GM18502 (cell line): ENCODE results near the gene PPOX.

Experiments used
- ATAC-seq: cut with Tn5 transposase; IDR thresholded peaks from one replicate; pipeline ENCODE4 v1.9.1; 2021; ENCODE audit warnings: mild to moderate bottlenecking; ENCODE audit not compliant: unreplicated experiment, poor library complexity

PPOX gene

DNA sequence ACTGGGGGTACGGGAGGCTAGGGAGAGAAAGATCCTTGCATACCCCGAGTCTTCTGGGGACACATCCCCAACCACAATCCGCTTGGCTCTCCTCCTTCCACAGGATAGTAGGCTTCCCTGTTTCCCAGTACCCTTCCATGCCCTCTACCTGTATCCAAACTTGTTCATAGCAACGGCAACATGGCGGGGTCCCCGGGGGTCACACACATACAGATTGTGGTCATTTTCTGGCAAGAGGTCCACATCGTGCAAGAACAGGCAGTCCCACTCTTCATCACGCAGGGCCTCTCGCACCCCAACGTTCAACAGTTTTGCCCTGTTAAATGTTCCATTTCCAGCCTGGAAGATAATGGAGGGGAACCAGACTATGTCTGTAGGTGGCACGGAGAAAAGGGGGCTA lies 7.5 kb downstream of the PPOX start:
- ATAC-seq: no peak

GRCh38 chr1:161174911-161175310 lies 8.7 kb downstream of the PPOX start:
- no peak for ATAC-seq

DNA sequence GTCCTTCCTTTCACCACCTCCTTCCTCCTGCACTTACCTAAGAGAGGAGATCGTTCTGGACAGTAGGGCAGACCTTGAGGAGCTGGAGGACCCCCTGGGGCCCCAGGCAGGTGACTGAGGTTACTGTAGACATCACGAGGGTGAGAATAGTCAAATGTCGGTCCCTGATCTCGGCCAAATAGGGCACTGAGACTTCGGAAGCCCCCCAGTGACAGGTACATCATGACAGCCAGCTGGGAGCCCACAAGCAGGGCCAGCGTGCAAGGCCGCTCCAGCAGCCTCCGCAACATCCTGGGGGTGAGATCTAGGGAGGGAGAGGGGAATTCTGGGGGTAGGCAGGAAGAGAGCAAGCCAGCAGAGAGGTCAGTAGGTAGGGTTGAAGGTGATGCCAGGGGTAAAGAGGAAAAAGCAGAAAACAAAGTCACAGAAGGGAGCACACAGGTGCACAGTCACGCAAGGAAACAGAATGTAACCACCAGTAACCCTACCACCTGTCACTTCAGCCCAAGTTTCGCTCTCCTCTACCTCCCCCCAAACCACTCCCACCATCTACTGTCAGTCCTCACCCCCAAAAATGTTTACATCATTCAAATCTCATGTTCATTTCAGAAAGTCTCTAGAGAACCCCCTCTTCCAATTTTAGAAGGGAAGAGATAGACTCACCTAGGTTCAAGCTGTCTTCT lies 9.7 kb downstream of the PPOX start:
- ATAC-seq: no peak

DNA sequence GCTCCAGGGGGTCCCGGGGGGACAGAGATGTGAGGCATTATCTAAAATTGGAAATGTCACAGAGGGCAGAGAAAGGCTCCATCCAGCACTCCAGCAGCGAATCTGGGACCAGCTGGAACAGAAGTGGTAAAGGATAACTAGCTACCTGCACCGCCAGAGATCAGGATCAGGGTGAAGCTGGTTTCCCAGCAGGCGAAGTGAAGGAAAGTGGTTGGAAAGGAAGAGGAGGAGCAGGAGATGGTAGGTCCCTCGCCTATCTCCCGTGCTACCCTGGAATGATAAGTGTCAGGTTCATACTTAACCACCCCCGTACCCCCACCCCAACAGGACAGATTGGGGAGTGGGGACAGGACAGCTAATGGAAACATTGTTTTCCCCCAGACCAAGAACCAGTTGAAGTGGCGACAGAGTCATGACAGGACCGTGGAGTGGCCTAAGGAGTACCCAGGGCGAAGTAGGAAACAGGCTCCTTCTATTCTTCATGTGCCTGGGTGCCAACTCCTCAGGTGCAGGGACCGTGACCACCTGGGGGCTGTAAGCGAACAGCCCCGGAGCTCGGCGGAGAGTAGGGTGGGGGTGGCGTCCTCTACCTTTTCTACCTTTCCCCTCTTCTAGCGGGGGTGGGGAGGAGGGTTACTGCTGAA lies 10.4 kb downstream of the PPOX start:
- no peak for ATAC-seq

- peak; percentile 81 for ATAC-seq
Observed at GRCh38 chr1:161177112-161177935, 11.1 kb downstream of the PPOX start, which contains the start of gene B4GALT3. Gene B4GALT3, minus strand, starts transcription at chr1:161177507. Its CDS starts 1,447 bp downstream, at chr1:161176060.

DNA sequence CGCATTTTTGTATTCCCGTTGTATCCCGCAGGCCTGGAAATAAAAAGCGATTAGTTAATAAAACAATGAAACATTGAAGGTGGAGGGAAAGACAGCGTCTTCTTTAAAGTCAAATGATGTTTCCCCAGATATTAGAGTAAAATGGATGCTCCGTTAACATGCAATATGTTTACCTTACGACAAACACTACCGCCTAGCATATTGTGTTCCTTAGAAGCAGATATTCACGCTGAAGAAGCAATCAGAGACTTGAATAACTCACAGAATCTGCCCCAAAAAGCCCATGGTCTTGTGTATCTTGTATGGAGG lies 11.7 kb downstream of the PPOX start:
- no peak for ATAC-seq

DNA sequence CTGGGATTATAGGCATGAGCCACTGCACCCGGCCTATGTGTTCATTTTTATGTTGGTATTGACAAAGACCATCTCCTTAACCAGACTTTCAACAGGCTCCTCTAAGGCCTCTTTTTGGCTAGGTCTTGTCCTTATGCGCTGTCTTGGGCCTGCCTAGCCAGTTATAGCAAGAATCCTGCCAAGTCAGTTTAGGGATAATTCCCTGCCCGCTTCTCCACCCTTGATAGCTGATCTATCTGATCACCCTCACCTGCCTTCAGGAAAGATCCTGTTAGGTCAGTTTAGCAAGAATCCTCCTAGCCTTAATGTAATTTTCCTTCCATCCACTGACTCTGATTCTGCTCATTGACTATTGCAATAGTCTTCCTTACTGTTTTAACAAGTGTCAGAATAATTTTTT lies 13.5 kb downstream of the PPOX start:
- ATAC-seq: no peak

DNA sequence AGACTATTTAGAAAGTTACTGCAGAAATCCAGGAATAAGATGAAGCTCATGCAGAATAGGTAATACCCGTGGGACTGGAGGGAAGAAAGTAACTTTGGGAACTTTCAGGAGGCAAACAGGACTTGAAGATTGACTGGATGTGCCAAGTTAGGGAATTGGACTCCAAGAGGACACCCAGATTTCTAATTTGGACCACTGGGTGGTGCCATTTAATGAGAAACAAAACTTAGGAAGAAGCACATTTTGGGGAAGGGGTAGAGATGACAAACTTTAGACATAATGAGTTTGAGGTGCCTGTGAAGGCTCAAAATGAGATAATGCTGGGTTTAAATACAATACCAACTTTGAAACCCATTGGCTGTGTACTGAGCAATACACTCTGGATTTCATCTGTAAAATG lies 14.4 kb downstream of the PPOX start:
- no peak for ATAC-seq

DNA sequence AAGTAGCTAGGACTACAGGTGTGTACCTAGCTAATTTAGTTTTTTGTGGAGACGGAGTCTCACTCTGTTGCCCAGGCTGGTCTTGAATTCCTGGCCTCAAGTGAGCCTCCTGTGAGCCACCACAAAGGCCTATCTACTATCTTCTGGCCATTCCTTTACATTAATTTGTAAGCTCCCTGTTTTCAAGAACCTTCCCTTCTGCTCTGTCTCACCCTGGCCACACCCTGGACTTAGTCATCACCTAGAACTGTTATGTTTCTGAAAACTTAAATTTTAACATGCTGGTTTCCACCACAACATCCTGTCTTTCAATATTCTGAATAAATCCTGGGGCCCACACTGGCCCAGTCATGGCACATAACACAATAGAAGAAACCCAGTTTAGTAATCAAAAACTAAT lies 16.0 kb downstream of the PPOX start:
- ATAC-seq: peak; percentile 49

DNA sequence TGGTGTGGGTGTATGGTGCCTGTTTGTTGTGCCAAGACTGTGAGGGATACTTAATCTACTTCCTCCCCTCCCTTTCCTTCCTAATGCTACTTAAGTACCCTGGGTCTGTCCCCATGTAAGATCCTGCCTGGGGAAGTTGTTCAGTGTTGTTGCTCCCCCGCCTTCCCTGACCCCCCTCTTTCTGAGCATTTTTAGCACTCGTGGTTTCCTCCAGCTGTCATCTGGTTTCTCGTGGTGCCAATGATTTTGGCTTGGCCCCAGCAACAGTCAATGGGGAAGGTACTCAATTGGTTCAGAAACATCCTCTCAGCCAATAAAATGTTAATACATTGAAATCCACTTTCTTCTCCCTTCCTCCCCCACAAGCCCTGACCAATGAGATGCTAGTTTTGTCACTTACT lies 19.1 kb downstream of the PPOX start:
- peak; percentile 75 for ATAC-seq

DNA sequence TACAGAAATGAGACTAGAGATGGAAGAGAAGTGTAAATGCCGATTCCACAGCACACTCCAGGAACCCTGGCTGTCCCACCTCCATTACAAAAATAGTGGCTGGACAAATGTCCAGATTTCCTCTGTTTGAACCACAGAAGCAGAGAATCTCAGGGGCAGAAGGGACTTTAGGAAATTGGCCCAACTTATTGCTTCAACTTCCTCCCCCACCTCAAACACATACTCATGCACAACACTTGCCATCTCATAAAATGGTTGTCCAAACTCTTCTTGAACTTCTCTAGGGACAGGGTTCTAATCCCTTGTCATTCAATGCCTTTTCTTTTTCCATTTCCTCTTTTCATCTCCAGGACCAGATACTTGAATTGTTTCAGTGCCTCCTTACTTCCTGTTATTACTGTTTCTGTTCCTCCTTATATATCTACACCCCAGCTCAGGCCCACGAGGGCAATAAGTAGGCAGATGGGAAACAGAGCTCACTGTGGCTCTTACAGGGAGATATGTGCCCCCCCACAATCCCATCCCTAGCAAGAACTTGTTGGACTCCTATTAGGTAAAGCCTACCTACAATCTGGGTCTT lies 19.6 kb downstream of the PPOX start:
- ATAC-seq: peak; percentile 29

GRCh38 chr1:161187311-161187710 lies 21.1 kb downstream of the PPOX start:
- no peak for ATAC-seq

DNA sequence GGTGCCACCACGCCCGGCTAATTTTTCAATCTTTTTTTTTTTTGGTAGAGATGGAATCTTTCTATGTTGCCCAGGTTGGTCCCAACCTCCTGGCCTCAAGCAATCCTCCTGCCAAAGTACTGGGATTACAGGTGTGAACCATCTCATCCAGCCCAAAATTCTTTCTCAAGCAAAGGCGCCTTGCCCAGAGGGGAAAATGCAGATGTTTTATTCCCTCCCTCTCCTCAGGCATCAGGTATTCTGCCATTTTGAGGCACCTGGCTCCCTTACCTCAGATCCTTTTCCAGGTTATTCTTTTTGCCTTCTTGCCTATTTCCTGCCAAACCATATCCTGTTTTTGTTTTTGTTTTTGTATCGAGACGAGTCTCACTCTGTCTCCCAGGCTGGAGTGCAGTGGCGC lies 22.2 kb downstream of the PPOX start:
- no peak for ATAC-seq

- no peak for ATAC-seq
Observed at GRCh38 chr1:161189036-161189435, 22.8 kb downstream of the PPOX start.

- ATAC-seq: no peak
Observed at GRCh38 chr1:161190962-161191521, 24.8 kb downstream of the PPOX start.

DNA sequence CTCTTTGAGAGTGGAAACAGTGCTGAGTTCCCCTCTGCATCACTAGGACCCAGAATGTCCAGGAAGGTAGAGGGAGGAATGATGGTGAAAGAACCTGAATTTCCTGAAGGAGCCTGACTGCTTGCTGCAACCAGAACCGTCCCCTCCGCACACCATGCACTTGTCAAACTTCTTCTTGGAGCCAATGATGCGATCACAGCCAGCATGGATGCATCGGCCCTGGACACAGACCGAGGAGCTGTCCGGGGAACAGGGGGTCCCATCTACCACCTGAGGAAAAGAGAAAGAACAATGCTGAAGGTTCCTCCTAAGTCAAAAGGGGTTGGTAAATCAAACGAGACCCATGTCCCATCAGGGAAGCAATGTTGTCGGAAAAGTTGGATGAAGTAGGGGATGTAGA lies 25.7 kb downstream of the PPOX start:
- ATAC-seq: no peak

- peak; percentile 61 for ATAC-seq
Observed at GRCh38 chr1:161192476-161193465, 26.5 kb downstream of the PPOX start.

DNA sequence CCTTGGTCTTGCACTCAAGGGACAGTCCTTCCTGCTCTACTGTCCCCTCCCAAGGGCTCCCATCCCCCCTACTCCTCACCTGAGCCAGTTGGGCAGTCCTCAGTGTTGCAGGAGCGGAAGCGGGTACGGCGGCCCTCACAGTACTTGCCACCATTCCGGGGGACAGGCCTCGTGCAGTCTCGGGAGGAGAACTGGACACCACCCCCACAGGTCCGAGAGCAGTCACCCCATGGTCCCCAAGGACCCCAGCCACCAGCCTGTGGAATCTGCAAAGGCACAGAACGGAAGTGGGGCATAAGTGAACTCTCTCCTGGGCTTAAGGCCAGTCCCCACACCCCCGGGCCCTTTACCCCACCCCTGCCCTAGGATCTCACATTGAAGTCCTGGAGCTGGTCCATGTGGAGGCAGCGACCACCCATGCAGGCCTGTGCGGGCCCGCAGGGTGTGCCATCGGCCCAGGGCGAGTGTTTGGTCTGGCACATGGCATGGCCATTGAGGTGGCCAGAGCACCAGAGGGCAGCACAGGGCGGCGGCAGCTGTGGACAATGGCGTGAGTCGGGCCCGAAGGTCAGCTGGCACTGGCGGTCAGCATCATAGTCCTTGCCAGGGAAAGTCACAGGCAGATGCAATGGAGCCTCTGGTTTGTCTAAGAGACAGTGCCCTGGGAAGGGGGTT lies 27.5 kb downstream of the PPOX start:
- ATAC-seq: no peak

- no peak for ATAC-seq
Observed at GRCh38 chr1:161195171-161195570, 28.9 kb downstream of the PPOX start.
